Uterus (tissue), 4 donors: ENCODE results near the gene MYO19. TPM values are rescaled to one million over a fixed set of nuclear protein-coding genes. Genes with fewer than 3 reads are reported as not detected.
"Not testable (repeated sequence)": the region's sequence is repeated elsewhere in the genome, so short reads cannot be mapped to it uniquely, and the experiment has no call there.

Experiments used
- DNase-seq, 2 donors: peaks; one replicate each; pipeline ENCODE4 v3.0.0-alpha.2; 2019 to 2020
- H3K27ac ChIP-seq, 2 donors: fragments of 200-600 bp; sonication (generic); 1 replicate in 1 of 2; 2 replicates in 1 of 2; pipeline ENCODE4 v1.5.1; 2016 to 2018
- H3K27me3 ChIP-seq, 2 donors: fragments of 200-600 bp; sonication (generic); one replicate each; pipeline ENCODE4 v1.5.1; 2018 to 2019; ENCODE audit warnings: control low read depth in 1 of 2
- H3K36me3 ChIP-seq, 2 donors: fragments of 200-600 bp; sonication (generic); one replicate each; pipeline ENCODE4 v1.5.1; 2019; ENCODE audit warnings: control low read depth in 1 of 2
- H3K4me1 ChIP-seq, 2 donors: fragments of 200-600 bp; sonication (generic); one replicate each; pipeline ENCODE4 v1.5.1; 2018 to 2019; ENCODE audit warnings: control low read depth in 1 of 2
- H3K4me3 ChIP-seq, 2 donors: fragments of 200-600 bp; sonication (generic); 1 replicate in 1 of 2; 2 replicates in 1 of 2; pipeline ENCODE4 v1.5.1; 2018 to 2019; ENCODE audit warnings: mild to moderate bottlenecking in 1 of 2
- H3K9me3 ChIP-seq, 2 donors: fragments of 200-600 bp; sonication (generic); one replicate each; pipeline ENCODE4 v1.5.1; 2019; ENCODE audit warnings: control low read depth in 1 of 2
- POLR2A ChIP-seq, 2 donors: fragments of 450-650 bp; IDR thresholded peaks; one replicate each; pipeline ENCODE4 v1.6.1; 2016; ENCODE audit warnings: antibody characterized with exemption in 2 of 2, mild to moderate bottlenecking in 1 of 2, moderate library complexity in 1 of 2
- intact Hi-C: fragments of 100-400 bp; cut with DNase I; formaldehyde crosslinking; loops from one replicate; pipeline ENCODE4 v1.15.1; 2023; ENCODE audit warnings: low total_unique reads
- total RNA-seq, 4 donors: library from RNA; depleted of rRNA in 3 of 4; stranded (reverse); fragments of >200 nt in 3 of 4; gene quantifications; one replicate each; pipeline versions ENCODE4 v1.1.0 to v1.2.4, GENCODE V29; 2014 to 2023
- TF ChIP-seq, protein P1 (sequence below), 4 experiments: fragments of 200-600 bp in 2 of 4; fragments of 450-650 bp in 2 of 4; sonication (generic) in 2 of 4; IDR thresholded peaks; one replicate each; pipeline ENCODE4 v1.5.1; 2016 to 2019; ENCODE audit warnings: antibody characterized with exemption in 4 of 4, mild to moderate bottlenecking in 2 of 4, moderate library complexity in 1 of 4
- donor health status: DM: yes; HTN: yes; CAD: no.

Gene MYO19
- total RNA-seq, 4 donors from 2014 or later: 7.9 to 69.7 (median 48.5) TPM

DNA sequence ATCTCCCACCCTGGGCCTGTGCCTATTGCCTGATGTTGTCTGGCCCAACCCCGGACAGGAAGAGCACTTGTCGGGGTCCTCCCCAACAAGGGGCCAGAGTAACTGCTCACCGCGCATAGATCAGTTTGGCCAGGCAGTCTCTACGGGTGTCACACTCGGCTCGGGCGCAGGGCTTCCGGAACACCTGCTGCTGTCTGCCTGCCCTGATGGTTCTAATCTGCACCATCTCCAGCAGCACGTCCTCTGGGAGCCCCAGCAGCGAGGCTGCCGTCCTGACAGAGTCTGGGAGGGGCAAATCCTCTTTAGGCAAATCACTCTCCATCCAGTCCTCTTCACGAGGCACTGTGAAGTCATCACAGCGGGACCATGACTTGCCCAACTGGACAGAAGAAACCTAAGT is 24.0 kb downstream of the MYO19 start:
- Histone ChIP-seq H3K4me3 (no peak overlapping the region), H3K9me3 (no peaks in the 10 kb centered on the region), H3K4me1 (no peaks in the 10 kb centered on the region), H3K27me3 (no peaks in the 10 kb centered on the region), H3K36me3 (no peaks in the 10 kb centered on the region), H3K27ac (no peak overlapping the region)
- TF ChIP-seq, protein P1, sequence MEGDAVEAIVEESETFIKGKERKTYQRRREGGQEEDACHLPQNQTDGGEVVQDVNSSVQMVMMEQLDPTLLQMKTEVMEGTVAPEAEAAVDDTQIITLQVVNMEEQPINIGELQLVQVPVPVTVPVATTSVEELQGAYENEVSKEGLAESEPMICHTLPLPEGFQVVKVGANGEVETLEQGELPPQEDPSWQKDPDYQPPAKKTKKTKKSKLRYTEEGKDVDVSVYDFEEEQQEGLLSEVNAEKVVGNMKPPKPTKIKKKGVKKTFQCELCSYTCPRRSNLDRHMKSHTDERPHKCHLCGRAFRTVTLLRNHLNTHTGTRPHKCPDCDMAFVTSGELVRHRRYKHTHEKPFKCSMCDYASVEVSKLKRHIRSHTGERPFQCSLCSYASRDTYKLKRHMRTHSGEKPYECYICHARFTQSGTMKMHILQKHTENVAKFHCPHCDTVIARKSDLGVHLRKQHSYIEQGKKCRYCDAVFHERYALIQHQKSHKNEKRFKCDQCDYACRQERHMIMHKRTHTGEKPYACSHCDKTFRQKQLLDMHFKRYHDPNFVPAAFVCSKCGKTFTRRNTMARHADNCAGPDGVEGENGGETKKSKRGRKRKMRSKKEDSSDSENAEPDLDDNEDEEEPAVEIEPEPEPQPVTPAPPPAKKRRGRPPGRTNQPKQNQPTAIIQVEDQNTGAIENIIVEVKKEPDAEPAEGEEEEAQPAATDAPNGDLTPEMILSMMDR (IDR thresholded peaks at IDR 0.05): no peak
- no peak for TF ChIP-seq POLR2A (IDR thresholded peaks at IDR 0.05)
- intact Hi-C loops: no loop called here
- no peak for DNase-seq

DNA sequence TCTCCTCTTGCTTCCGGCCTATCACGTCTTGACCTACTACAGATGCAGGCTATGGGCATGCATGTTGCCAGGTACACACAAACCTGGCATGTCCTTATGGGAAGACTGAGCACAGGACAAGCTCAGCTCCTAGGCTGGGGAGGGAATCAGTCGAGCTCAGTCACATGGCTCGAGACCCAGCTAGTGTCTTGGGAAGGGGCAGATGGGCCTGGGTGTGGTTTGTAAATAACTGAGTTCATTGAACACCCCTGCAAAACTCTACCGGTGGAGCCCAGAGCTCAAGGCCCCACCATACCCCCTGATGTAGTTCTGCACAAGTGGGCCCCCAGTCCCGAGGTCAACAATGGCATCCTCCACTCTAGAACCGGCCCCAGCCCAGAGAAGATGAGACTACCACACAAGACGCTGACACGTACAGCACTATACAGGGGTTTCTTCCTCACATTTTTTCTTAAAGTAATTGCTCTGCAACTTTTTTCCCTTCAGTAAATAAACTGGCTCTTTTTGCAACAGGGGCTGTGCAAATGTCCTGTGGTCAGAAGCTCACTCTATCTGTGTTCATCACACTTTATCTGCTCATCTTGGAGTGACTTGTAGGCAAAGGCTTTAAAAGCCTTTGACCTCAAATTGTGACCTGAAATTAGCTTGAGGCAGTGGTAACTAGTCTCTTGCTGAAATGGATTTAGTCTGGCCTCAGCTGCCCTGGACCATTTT is 25.2 kb downstream of the MYO19 start:
- intact Hi-C loops: no loop called here
- no peak for DNase-seq
- H3K27me3 ChIP-seq: no peaks in the 10 kb centered on the region

DNA sequence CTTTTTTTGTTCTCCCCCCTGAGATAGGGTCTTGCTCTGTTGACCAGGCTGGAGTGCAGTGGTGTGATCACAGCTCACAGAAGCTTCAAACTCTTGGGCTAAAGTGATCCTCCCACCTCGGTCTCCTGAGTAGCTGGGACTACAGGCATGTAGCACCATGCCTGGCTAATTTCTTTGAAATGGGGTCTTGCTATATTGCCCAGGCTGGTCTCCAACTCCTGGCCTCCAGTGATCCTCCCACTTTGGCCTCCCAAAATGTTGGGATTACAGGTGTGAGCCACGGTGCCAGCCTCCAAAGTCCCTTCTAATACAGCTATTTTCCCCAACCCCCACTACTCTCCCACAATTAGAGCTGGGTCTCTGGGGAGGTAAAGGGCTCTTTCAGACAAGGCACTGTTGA is 26.2 kb downstream of the MYO19 start:
- intact Hi-C loops, H3K4me1 ChIP-seq, H3K9me3 ChIP-seq, H3K4me3 ChIP-seq, H3K27me3 ChIP-seq, H3K27ac ChIP-seq, DNase-seq, H3K36me3 ChIP-seq: not testable (repeated sequence)

More for the DNA sequence above, 25.2 kb downstream of the MYO19 start:
- Histone ChIP-seq H3K4me3 (no peak overlapping the region), H3K27ac (no peak overlapping the region), H3K9me3 (no peaks in the 10 kb centered on the region), H3K36me3 (no peaks in the 10 kb centered on the region), H3K4me1 (no peaks in the 10 kb centered on the region)
- TF ChIP-seq, protein P1 (IDR thresholded peaks at IDR 0.05): no peak
- no peak for TF ChIP-seq POLR2A (IDR thresholded peaks at IDR 0.05)

DNA sequence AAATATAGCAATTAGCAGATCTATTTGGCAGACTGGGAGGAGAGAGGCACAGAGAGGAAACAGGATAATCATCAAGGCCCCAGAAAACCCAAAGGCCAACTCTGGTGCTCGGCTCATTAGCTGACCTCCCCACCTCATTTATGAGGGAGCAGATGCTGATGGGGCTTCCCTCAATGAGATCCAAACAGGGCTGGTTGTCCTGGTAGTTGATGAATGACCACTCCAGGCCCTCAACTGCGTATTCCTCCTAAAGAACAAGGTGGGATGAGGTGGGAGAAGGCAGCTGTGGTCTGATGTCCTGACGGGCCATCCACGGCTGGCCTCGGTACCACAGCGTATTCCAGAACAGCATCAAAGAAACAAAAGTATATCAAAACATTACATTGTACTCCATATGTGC is 27.4 kb downstream of the MYO19 start:
- Histone ChIP-seq H3K27ac (no peak overlapping the region), H3K27me3 (no peaks in the 10 kb centered on the region), H3K36me3 (no peaks in the 10 kb centered on the region), H3K9me3 (no peaks in the 10 kb centered on the region), H3K4me3 (no peak overlapping the region), H3K4me1 (no peaks in the 10 kb centered on the region)
- TF ChIP-seq, protein P1 (IDR thresholded peaks at IDR 0.05): no peak
- no peak for TF ChIP-seq POLR2A (IDR thresholded peaks at IDR 0.05)
- intact Hi-C loops: no loop called here
- no peak for DNase-seq

DNA sequence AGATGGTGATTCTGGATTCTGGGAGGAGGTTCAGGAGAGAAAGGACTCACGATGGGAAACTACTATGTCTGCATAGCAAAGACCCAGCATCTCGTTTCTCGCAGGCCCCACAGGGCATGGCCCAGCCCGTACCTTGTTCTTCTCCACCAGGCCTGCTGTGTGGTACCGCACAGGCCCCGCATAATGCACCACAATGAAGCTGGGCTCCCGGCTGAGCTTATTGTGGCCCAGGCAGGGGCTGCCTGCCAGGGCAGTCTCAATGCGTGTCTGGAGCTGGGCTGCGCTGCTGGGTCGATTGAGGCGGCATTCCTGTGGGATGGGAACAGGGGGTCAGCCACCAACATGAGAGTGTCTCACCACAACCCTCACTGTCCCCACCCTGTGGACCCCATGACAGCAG is 27.8 kb downstream of the MYO19 start:
- no peak for DNase-seq
- H3K36me3 ChIP-seq: no peaks in the 10 kb centered on the region
- no peaks in the 10 kb centered on the region for H3K9me3 ChIP-seq
- H3K4me1 ChIP-seq: no peaks in the 10 kb centered on the region
- no peak overlapping the region for H3K4me3 ChIP-seq
- intact Hi-C loops: no loop called here
- H3K27me3 ChIP-seq: no peaks in the 10 kb centered on the region
- H3K27ac ChIP-seq: no peak overlapping the region
- TF ChIP-seq, protein P1 (IDR thresholded peaks at IDR 0.05): no peak
- no peak for TF ChIP-seq POLR2A (IDR thresholded peaks at IDR 0.05)
